Pancreas (tissue), 10 donors: Measurements from ENCODE around the gene ARHGEF16. TPM values are rescaled to one million over a fixed set of nuclear protein-coding genes. Genes with fewer than 3 reads are reported as not detected.

ENCODE experiments used
- ATAC-seq, 4 donors: fragments of 200-7000 bp; cut with Tn5 transposase; one replicate each; pipeline versions ENCODE4 v1.8.0 to v1.9.1; 2020; ENCODE audit warnings: mild to moderate bottlenecking in 4 of 4, moderate library complexity in 4 of 4
- DNase-seq, 6 donors: peaks; one replicate each; pipeline ENCODE4 v3.0.0-alpha.2; 2020
- FAIRE-seq: peaks from 2 replicates; lab custom pipeline; 2012; peaks lifted over from hg19 to GRCh38; lab: Jason Lieb, UNC
- H3K27ac ChIP-seq, 4 donors: fragments of 200-600 bp; sonication (generic); 1 replicate in 3 of 4; 2 replicates in 1 of 4; pipeline versions ENCODE4 v1.5.0 to v1.8.0; 2020
- H3K27me3 ChIP-seq, 4 donors: fragments of 200-600 bp; one replicate each; pipeline ENCODE4 v1.8.0; 2021
- H3K36me3 ChIP-seq, 3 donors: fragments of 200-600 bp; sonication (generic) in 1 of 3; one replicate each; pipeline versions ENCODE4 v1.5.0 to v1.8.0; 2020 to 2021
- H3K4me1 ChIP-seq, 3 donors: fragments of 200-600 bp; one replicate each; pipeline ENCODE4 v1.8.0; 2021
- H3K4me3 ChIP-seq, 4 donors: fragments of 200-600 bp; sonication (generic) in 2 of 4; one replicate each; pipeline versions ENCODE4 v1.5.0 to v1.8.0; 2020 to 2021
- H3K9me3 ChIP-seq, 4 donors: fragments of 200-600 bp; one replicate each; pipeline ENCODE4 v1.8.0; 2021
- CTCF ChIP-seq, 4 donors: fragments of 200-600 bp; sonication (generic) in 3 of 4; IDR thresholded peaks; one replicate each; pipeline versions ENCODE4 v1.5.0 to v1.8.0; 2021; ENCODE audit warnings: antibody characterized with exemption in 4 of 4
- WGBS, 2 donors: extraction: QIAGEN DNeasy Blood & Tissue Kit; methylation state at CpG; one replicate each; pipeline ENCODE4 v1.1.7; 2013; 5-methylcytosine and 5-hydroxymethylcytosine counted together
- intact Hi-C, 3 donors: fragments of 100-400 bp; cut with DNase I; formaldehyde crosslinking; loops; one replicate each; pipeline versions ENCODE4 v1.11.1 to v1.14.2; 2022
- polyA plus RNA-seq, 2 donors: library from polyadenylated mRNA; stranded (reverse); fragments of 200-250 nt; gene quantifications; one replicate each; pipeline ENCODE4 v1.2.3, GENCODE V29; 2013
- total RNA-seq, 6 donors: library from RNA; stranded (reverse); fragmentation: NEBNext Ultra II Directional in 4 of 6; extraction: Animal tissue kit (Norgen Biotek cat#: 25700) in 4 of 6; gene quantifications; one replicate each; pipeline versions ENCODE4 v1.2.1 to v1.2.4, GENCODE V29; 2021 to 2023
- donor health status: healthy with polysubstance abuse.
- donor health status: DM: no; HTN: no; CAD: no; lungs with moderate emphysema.
- donor health status: DM: no; HTN: no; CAD: no.
- donor health status: control.
- donor health status: control.
- donor health status: Bipolar disorder and iron deficiency.
- donor health status: DM: yes; HTN: yes; CAD: no.
- donor health status: DM: no; HTN: no; CAD: no.
- donor health status: DM: no; HTN: no; CAD: no.
- donor health status: DM: yes; HTN: yes; CAD: no.

ARHGEF16 gene
- total and polyA plus RNA-seq, 8 donors: 8.2 to 26.4 (median 9.8) TPM

- Histone ChIP-seq H3K9me3 (no peaks in the 10 kb centered on the region), H3K27me3 (no peaks in the 10 kb centered on the region), H3K4me3 (no peak overlapping the region), H3K36me3 (peaks cover 0 to 7% (median 3%) of the 10 kb centered on the region in 3 donors), H3K27ac (no peak overlapping the region), H3K4me1 (no peaks in the 10 kb centered on the region)
- FAIRE-seq (no peak), ATAC-seq (no peak), DNase-seq (no peak)
- intact Hi-C loops: loop anchor here in 1 of 3 donors (10.0 kb wide), 1 partner anchor 112 kb away; no protein-coding TSS in a partner anchor
- no peak for TF ChIP-seq CTCF (IDR thresholded peaks at IDR 0.05)
- WGBS, 2 donors: 88 to 93% methylated on average over 11 to 12 of the region's 12 CpGs
These were observed 47.4 kb upstream of the ARHGEF16 start for GRCh38 chr1:3407021-3407420.

GRCh38 chr1:3408751-3409266, 45.7 kb upstream of the ARHGEF16 start:
- Histone ChIP-seq H3K4me3 (no peak overlapping the region), H3K36me3 (peaks cover 0 to 13% (median 3%) of the 10 kb centered on the region in 3 donors), H3K4me1 (no peaks in the 10 kb centered on the region), H3K27ac (no peak overlapping the region), H3K9me3 (no peaks in the 10 kb centered on the region), H3K27me3 (no peaks in the 10 kb centered on the region)
- DNase-seq (no peak), FAIRE-seq (no peak), ATAC-seq (no peak)
- TF ChIP-seq CTCF (IDR thresholded peaks at IDR 0.05): no peak
- intact Hi-C loops: loop anchor here in 1 of 3 donors (10.0 kb wide), 1 partner anchor 114 kb away; no protein-coding TSS in a partner anchor
- 92 to 96% methylated on average over 36 of the region's 36 CpGs for WGBS, 2 donors

GRCh38 chr1:3409366-3410141, 44.9 kb upstream of the ARHGEF16 start:
- peaks cover 0 to 15% (median 3%) of the 10 kb centered on the region in 3 donors for H3K36me3 ChIP-seq
- H3K9me3 ChIP-seq: no peaks in the 10 kb centered on the region
- no peak overlapping the region for H3K27ac ChIP-seq
- no peaks in the 10 kb centered on the region for H3K4me1 ChIP-seq
- TF ChIP-seq CTCF (IDR thresholded peaks at IDR 0.05): no peak
- ATAC-seq: no peak
- no peak for DNase-seq
- no peak overlapping the region for H3K4me3 ChIP-seq
- 82 to 85% methylated on average over 19 of the region's 19 CpGs for WGBS, 2 donors
- intact Hi-C loops: loop anchor here in 2 of 3 donors (10.0 kb wide), 3 partner anchors 115 to 395 kb away; partner anchors contain the start of gene PRDM16 (in 1 of the 2)
- H3K27me3 ChIP-seq: no peaks in the 10 kb centered on the region
- no peak for FAIRE-seq

- H3K27ac ChIP-seq: no peak overlapping the region
- FAIRE-seq: no peak
- H3K27me3 ChIP-seq: no peaks in the 10 kb centered on the region
- peaks cover 0 to 14% (median 3%) of the 10 kb centered on the region in 3 donors for H3K36me3 ChIP-seq
- H3K9me3 ChIP-seq: no peaks in the 10 kb centered on the region
- ATAC-seq: peak; percentile 49 to 86 (median 84)
- 75 to 76% methylated on average over 21 of the region's 21 CpGs for WGBS, 2 donors
- intact Hi-C loops: loop anchor here in 2 of 3 donors (10.0 kb wide), 2 partner anchors 346 to 396 kb away; partner anchors contain the start of gene PRDM16 (in 1 of the 2)
- H3K4me3 ChIP-seq: no peak overlapping the region
- peak; percentile 12 to 31 (median 17) for TF ChIP-seq CTCF (IDR thresholded peaks at IDR 0.05)
- DNase-seq: peak in 3 of 6 donors; percentile 30 to 53 (median 52)
- H3K4me1 ChIP-seq: no peaks in the 10 kb centered on the region
These were observed 44.1 kb upstream of the ARHGEF16 start for GRCh38 chr1:3410142-3410925.
